ENCODE results near the gene C5orf24.
"Not testable (repeated sequence)": the region's sequence is repeated elsewhere in the genome, so short reads cannot be mapped to it uniquely, and the experiment has no call there.

C5orf24 gene

DNA sequence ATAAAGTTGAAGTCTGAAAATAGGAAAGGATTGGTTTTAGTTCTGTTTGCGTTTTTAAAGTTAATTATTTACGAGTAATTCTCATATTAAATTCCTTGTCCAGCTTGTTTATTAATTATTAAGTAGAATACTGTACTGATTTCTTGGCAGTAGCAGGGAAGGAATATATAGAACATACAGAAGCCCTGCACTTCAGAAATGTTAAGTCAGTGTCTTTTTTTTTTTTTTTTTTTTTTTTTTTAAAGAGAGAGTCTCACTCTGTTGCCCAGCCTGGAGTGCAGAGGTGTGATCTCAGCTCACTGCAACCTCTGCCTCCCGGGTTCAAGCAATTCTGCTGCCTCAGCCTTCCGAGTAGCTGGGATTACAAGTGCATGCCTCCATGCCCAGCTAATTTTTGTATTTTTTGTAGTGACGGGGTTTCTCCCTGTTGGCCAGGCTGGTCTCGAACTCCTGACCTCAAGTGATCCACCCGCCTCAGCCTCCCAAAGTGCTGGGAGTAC, 3.7 kb downstream of the C5orf24 start:
- H3K4me3 ChIP-seq (ENCODE audit: low read length); DNase-seq (ENCODE audit: low read depth, low spot score): not testable (repeated sequence)

DNA sequence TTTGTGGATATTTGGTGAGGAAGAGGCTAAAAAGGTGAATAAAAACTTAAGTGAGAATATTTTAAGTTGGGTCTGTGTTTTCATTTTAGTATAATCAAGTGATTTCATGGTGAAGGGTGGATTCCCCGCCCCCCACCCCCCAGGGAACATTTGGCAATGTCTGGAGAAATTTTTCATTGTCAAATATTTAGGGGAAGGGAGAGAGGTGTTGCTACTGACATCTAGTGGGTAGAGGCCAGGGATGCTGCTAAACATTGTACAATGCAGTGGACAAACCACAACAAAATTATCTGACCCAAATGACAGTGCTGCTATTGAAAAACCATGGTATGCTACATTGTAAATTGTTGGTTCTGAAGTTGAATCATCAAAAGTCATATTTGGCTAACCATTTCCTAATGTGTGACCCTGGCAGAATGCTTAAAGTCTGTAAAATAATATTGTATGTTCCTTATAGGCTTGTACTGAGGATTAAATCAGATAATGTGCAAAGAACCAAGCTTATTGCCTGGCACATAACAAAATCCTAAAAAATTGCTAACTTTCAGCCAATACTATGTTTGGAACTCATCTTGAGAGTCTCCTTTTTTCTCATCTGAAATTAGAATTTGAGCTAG, 5.6 kb downstream of the C5orf24 start:
- no peak overlapping the region for H3K4me3 ChIP-seq (ENCODE audit: low read length)
- no peak for DNase-seq (ENCODE audit: low read depth, low spot score)

DNA sequence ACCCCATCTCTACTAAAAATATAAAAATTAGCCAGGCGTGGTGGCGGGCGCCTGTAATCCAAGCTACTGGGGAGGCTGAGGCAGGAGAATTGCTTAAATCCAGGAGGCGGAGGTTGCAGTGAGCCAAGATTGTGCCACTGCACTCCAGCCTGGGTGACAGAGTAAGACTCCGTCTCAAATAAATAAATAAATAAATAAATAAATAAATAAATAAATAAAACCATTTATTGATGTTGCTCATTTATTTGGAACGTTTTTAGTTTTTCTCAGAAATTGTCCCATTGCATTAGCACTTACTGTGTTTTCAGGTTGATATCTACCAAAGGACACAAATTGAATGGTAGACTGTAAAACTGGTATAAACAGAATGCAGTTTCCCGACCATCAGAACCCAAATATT, 10.7 kb downstream of the C5orf24 start:
- DNase-seq (ENCODE audit: low read depth, low spot score); H3K4me3 ChIP-seq (ENCODE audit: low read length): not testable (repeated sequence)

DNA sequence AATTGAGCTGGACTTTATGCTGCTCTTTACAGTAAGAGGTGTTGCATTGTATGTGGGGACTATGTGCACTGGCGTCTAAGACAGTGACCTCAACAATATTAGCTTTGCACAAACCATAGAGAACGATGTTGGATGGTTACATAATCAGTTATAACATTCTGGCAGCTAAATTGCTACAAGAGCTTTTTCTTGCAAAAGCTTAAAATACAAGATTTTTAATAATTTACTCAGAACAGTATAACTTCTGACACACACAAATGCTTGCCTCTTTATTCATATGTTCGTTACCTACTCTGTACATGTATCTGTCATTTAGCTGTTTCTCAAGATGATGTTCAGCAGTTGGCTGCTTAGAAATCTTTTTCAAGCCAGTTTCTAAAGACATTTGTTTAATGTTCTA, 11.6 kb downstream of the C5orf24 start:
- H3K4me3 ChIP-seq (ENCODE audit: low read length): no peak overlapping the region
- no peak for DNase-seq (ENCODE audit: low read depth, low spot score)

DNA sequence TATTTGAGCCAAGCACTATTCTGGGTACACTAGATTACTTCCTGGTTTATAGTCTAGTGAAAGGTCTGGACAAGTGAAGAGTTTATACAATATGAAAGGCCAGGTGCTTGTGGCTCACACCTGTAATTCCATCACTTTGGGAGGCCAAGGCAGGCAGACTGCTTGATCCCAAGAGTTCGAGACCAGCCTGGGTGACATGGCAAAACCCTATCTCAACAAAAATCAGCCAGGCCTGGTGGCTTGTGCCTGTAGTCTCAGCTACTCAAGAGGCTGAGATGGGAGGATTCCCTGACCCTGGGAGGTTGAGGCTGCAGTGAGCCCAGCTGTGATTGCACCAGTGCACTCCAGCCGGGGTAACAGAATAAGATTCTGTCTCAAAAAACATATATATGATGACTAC, 18.9 kb downstream of the C5orf24 start:
- H3K4me3 ChIP-seq (ENCODE audit: low read length): no peak overlapping the region
- DNase-seq (ENCODE audit: low read depth, low spot score): no peak

DNA sequence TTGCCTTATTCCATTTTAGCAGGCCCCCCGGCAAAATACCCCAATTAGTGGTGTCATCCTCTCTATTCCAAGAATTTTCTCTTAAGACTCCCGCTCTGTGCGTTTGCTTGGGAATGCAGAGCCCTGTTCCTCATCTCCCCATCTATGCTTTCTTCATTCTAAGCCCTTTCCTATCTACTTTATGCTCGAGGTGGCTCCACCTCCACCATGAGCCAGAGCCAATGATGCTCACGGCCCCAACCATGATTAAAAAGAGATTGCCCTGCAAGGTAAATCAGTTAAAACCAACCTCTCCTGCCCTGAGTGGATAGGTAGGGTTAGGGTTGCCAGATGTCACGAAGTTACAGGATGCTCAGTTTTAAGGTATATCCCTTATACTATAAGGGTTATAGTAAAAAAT, 27.7 kb downstream of the C5orf24 start:
- DNase-seq (ENCODE audit: low read depth, low spot score): peak; percentile 37

DNA sequence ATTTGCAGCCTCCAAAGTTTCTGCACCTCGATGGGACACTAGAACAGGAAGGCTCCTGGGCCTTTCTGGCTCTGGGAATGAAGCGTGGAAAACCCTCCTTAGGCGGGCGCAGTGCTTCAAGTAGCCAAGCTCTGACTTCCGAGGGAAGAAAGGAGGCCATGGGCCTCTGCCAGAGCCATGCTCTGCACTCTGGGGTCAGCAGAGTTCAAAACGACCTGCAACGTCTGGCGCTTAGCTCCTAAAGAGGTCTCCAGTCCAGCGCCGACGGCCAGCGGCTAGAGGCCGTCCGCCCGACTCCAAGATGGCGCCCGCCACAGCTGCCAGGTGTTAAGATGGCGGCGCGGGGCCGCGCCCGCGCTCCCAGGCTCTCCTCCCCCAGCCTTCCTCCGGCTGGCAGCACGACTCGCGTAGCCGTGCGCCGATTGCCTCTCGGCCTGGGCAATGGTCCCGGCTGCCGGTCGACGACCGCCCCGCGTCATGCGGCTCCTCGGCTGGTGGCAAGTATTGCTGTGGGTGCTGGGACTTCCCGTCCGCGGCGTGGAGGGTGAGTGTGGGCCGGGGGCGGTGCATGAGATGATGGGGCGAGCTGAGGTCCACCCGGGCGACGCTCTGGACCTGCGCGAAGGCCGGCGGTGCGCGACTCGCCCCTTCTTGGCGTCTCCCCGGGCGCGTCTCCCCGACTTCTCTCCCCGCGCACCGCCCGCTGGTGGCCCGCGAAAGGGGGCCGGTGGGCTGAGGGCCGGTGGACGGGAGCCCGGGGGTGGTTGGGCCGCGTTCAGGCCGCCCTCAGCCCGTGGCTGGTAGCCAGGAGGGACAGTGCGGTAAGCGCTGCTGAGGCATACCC, 28.4 kb downstream of the C5orf24 start, which contains the start of gene TXNDC15:
TXNDC15 (plus strand) TSS at position 385 of the 844 bp plus-strand sequence; CDS start at position 442, 57 bp downstream.
- peak within 1 kb of the TSS; percentile 84 for H3K4me3 ChIP-seq (ENCODE audit: low read length)
- DNase-seq (ENCODE audit: low read depth, low spot score): peak; percentile 77

More for the DNA sequence above, 27.7 kb downstream of the C5orf24 start:
- peak overlapping the region; percentile 84 for H3K4me3 ChIP-seq (ENCODE audit: low read length)

DNA sequence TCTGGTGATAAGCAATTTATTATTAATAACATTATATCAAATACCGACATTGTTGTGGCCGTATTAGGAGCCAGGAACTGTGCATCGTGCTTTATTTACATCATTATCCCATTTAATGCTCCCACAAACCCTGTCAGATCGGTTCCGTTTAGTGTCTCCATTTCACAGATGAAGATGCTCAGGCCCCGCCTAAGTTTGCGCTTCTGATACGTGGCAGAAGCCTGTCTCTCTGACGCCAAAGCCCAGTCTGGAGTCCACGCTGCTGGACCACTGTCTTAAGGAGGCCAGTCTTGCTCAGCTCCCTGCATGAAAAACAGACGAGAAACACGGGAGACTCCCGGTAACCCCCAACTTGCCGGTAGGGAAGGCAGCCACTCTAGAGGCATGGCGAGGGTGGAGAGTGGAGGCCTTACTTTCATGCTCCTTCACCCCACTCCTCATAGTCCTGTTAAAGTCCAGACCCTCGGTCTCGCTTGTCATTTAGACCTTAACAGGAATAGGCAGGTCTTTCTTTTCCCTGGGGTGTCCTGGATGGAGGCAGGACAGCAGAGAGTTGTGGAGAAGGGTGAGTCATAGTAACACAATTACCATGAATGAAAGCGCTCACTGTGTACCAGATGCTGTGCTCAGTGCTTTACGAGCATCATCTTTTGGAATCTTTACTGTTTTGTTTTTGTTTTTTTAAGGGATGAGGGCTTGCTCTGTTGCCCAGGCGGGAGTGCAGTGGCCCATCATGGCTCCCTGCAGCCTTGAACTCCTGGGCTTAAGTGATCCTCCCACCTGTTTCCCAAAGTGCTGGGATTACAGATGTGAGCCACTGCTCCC, 29.3 kb downstream of the C5orf24 start:
- no peak for DNase-seq (ENCODE audit: low read depth, low spot score)
- peak overlapping the region; percentile 84 for H3K4me3 ChIP-seq (ENCODE audit: low read length)

DNA sequence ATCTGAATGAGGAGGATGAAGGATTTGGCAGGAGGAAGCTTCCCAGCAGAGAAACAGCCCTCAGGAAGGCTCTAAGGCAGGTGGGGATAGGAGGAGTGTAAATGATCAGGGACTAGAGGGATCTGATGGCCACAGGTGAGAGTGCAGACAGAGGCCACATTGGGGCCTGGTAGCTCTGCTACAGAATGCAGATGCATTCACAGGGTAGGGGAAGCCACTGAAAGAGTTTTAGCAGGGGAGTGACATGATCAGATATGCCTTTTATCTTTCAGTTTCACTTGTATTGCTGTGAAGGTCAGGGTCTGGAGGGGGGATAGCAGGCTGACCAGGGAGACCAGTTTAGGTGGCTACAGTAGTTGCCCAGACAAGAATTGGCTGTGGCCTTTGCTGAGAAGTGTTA, 31.4 kb downstream of the C5orf24 start:
- no peak for DNase-seq (ENCODE audit: low read depth, low spot score)
- H3K4me3 ChIP-seq (ENCODE audit: low read length): no peak overlapping the region

DNA sequence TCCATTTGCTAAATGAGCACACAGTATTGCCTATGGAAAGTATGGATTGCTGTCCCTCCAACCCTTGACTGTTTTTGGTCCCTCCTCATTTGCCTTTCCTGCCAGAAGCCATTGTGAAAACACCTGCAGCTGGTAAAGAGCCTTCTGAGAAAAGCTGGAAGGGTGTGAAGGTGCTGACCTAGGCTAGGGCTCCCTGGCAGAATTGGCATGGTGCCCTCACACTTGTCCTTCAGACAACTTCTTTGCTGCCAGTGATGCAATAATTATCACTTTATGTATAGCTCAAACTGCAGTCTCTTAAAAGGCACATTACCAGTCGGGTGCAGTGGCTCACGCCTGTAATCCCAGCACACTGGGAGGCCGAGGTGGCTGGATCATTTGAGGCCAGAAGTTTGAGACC, 32.6 kb downstream of the C5orf24 start:
- DNase-seq (ENCODE audit: low read depth, low spot score): no peak
- H3K4me3 ChIP-seq (ENCODE audit: low read length): no peak overlapping the region

DNA sequence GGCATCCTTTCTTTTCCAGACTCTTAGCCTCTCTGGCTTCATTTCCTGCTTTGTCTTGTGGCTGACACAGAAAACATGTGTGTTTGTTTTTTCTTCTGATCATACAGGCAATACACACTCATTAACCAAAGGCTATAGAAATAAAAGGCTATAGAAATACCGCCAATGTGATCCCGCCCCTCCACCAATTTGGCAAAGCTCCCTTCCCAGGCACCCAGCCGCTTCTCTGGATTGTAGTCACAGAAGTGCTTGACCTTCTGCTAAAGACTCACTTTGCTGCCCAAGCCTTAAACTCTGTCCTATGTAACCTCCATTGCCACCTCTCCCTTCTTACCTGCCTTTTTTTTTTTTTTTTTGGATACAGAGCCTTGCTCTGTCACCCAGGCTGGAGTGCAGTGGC, 33.7 kb downstream of the C5orf24 start:
- DNase-seq (ENCODE audit: low read depth, low spot score): no peak
- H3K4me3 ChIP-seq (ENCODE audit: low read length): no peak overlapping the region

DNA sequence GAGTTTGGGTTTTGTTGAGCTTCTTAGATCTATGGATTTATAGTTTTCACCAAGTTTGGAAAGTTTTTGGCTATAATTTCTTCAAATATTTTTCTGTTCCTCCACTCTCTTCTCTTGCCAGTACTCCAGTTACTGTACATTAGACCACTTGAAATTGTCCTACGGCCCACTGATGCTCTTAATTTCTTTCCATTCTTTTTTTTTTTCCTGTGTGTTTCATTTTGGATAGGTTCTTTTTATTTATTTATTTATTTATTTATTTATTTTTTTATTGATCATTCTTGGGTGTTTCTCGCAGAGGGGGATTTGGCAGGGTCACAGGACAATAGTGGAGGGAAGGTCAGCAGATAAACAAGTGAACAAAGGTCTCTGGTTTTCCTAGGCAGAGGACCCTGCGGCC, 35.2 kb downstream of the C5orf24 start:
- DNase-seq (ENCODE audit: low read depth, low spot score); H3K4me3 ChIP-seq (ENCODE audit: low read length): not testable (repeated sequence)

DNA sequence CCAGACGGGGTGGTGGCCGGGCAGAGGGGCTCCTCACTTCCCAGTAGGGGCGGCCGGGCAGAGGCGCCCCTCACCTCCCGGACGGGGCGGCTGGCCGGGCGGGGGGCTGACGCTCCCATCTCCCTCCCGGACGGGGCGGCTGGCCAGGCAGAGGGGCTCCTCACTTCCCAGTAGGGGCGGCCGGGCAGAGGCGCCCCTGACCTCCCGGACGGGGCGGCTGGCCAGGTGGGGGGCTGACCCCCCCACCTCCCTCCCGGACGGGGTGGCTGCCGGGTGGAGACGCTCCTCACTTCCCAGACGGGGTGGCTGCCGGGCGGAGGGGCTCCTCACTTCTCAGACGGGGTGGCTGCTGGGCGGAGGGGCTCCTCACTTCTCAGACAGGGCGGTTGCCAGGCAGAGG, 35.9 kb downstream of the C5orf24 start:
- H3K4me3 ChIP-seq (ENCODE audit: low read length); DNase-seq (ENCODE audit: low read depth, low spot score): not testable (repeated sequence)

DNA sequence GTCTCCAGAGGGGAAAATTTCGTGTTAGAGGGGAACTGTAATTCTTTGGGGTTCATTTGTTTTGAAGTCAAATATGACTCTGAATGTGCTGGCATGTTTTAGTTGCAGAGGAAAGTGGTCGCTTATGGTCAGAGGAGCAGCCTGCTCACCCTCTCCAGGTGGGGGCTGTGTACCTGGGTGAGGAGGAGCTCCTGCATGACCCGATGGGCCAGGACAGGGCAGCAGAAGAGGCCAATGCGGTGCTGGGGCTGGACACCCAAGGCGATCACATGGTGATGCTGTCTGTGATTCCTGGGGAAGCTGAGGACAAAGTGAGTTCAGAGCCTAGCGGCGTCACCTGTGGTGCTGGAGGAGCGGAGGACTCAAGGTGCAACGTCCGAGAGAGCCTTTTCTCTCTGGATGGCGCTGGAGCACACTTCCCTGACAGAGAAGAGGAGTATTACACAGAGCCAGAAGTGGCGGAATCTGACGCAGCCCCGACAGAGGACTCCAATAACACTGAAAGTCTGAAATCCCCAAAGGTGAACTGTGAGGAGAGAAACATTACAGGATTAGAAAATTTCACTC, 41.9 kb downstream of the C5orf24 start:
- no peak overlapping the region for H3K4me3 ChIP-seq (ENCODE audit: low read length)
- DNase-seq (ENCODE audit: low read depth, low spot score): no peak

DNA sequence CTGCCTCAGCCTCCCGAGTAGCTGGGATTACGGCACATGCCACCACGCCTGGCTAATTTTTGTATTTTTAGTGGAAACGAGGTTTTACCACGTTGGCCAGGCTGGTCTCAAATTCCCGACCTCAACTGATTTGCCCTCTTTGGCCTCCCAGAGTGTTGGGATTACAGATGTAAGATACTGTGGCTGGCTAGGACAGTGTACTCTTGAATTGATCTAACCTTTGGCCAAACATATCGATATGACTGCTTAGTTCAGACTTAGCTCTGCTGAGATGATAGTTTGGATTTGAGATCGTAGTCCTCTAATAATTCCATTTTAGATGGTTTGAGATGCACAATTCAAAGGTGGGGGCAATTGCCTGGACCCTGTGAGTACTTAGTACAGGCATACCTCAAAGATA, 43.6 kb downstream of the C5orf24 start:
- no peak overlapping the region for H3K4me3 ChIP-seq (ENCODE audit: low read length)
- DNase-seq (ENCODE audit: low read depth, low spot score): no peak

DNA sequence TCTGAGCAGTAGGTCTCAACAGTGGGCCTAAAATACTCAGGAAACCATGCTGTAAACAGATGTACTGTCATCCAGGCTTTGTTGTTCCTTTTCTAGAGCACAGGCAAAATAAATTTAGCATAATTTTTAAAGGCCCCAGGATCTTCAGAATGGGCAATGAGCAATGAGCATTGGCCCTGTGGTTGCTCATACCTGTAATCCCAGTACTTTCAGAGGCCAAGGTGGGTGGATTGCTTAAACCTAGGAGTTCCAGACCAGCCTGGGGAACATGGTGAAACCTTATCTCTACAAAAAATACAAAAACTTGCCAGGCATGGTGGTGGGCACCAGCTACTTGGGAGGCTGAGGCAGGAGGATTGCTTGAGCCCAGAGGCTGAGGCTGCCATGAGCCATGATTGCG, 45.7 kb downstream of the C5orf24 start:
- no peak overlapping the region for H3K4me3 ChIP-seq (ENCODE audit: low read length)
- DNase-seq (ENCODE audit: low read depth, low spot score): no peak

DNA sequence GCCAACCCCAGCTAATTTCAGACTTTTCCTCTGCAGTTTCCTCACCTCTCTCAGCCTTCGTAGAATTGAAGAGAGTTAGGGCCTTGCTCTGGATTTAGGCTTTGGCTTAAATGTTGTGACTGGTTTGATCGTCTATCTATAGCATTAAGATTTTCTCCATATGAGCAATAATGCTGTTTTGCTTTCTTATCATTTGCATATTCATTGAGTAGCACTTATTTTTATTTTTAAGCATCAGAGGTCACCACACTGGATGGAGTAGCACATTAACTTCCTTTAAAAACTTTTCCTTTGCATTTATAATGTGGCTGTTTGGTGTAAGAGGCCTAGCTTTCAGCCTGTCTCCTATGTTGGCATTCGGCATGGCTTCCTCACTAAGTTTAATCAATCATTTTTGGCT, 46.5 kb downstream of the C5orf24 start:
- no peak for DNase-seq (ENCODE audit: low read depth, low spot score)
- no peak overlapping the region for H3K4me3 ChIP-seq (ENCODE audit: low read length)

DNA sequence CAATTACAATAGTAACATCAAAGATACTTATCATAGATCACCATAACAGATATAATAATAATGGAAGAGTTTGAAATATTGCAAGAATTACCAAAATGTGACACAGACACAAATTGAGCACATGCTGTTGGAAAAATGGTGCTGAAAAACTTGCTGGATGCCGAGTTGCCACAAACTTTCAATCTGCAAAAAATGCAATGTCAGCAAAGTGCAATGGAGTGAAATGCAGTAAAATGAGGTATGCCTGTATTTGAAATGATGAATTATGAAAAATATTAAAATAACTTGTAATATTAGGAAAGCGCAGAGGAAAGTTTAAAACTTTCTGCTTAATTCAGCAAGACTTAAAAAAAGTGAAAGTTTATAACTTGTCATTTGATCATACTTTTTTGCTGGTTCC, 47.2 kb downstream of the C5orf24 start:
- no peak for DNase-seq (ENCODE audit: low read depth, low spot score)
- no peak overlapping the region for H3K4me3 ChIP-seq (ENCODE audit: low read length)

DNA sequence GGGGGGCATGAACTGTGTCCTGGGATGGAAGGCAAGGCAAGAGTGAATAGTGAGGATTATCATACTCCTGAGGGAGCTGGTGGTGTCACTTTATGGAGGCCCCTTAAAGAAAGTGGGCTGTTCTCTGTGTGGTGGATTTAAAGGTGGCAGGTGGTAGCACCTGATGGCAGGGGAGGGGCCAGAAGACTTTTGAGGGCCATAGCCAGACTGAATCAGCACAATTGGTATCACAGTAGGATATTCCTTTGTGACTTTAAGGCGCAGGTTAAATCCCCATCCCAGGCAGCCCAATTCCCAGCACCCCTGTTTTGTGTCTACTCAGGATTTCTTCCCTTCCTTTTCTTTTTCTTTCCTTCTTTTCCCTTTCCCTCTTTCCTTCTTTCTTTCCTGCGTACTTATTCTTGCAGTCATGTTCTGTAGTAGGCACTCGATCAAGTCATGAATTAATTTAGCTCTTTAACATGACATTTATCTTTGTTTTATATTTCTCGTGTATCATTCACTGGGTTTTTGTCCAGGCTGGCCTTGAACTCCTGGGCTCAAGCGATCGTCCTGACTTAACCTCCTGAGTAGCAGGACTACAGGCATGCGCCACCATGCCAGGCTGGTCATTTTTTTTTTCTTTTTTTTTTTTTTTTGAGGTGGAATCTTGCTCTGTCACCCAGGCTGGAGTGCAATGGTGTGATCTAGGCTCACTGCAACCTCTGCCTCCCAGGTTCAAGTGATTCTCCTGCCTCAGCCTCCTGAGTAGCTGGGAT, 48.2 kb downstream of the C5orf24 start:
- DNase-seq (ENCODE audit: low read depth, low spot score): no peak
- no peak overlapping the region for H3K4me3 ChIP-seq (ENCODE audit: low read length)

Measured in Jurkat, Clone E6-1 (cell line).